Measurements from ENCODE around the gene AGR2.

DNA sequence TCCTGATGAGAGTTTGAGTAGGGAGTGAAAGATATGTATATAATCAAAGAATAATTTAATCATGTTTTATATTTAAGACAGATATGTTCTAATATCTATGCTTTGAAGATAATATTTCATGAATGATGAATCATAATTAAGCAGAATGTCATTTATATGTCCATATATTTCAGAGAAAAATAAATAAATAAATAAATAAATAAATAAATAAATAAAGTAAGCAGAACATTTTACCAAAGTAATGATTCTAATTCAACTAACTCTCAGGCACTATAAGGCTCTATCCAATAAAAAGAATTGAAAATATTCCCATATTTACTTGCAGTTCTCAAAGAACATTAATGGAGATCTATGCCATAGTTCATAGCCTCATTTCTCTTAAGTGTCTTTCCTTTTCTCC, 40.9 kb upstream of the AGR2 start:
- TF ChIP-seq, protein P1, sequence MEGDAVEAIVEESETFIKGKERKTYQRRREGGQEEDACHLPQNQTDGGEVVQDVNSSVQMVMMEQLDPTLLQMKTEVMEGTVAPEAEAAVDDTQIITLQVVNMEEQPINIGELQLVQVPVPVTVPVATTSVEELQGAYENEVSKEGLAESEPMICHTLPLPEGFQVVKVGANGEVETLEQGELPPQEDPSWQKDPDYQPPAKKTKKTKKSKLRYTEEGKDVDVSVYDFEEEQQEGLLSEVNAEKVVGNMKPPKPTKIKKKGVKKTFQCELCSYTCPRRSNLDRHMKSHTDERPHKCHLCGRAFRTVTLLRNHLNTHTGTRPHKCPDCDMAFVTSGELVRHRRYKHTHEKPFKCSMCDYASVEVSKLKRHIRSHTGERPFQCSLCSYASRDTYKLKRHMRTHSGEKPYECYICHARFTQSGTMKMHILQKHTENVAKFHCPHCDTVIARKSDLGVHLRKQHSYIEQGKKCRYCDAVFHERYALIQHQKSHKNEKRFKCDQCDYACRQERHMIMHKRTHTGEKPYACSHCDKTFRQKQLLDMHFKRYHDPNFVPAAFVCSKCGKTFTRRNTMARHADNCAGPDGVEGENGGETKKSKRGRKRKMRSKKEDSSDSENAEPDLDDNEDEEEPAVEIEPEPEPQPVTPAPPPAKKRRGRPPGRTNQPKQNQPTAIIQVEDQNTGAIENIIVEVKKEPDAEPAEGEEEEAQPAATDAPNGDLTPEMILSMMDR (IDR thresholded peaks at IDR 0.05), result no peak
- no peak for TF ChIP-seq POLR2A (IDR thresholded peaks at IDR 0.05)

Data from stomach (tissue), 4 donors.